Epithelial cell of alveolus of lung (primary cell): ENCODE data around the gene ZNF524. TPM values are rescaled to one million over a fixed set of nuclear protein-coding genes. Genes with fewer than 3 reads are reported as not detected.

Experiments
- total RNA-seq: library from RNA; depleted of rRNA; stranded (reverse); fragments of >200 nt; gene quantifications from 2 replicates; pipeline ENCODE4 v1.2.1, GENCODE V29; 2015

Gene ZNF524, protein sequence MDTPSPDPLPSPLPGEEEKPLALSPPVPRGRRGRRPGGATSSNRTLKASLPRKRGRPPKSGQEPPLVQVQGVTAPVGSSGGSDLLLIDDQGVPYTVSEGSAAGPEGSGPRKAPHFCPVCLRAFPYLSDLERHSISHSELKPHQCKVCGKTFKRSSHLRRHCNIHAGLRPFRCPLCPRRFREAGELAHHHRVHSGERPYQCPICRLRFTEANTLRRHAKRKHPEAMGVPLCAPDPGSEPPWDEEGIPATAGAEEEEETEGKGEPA
- 17.5 and 19.0 TPM in 2 replicates for total RNA-seq

DNA sequence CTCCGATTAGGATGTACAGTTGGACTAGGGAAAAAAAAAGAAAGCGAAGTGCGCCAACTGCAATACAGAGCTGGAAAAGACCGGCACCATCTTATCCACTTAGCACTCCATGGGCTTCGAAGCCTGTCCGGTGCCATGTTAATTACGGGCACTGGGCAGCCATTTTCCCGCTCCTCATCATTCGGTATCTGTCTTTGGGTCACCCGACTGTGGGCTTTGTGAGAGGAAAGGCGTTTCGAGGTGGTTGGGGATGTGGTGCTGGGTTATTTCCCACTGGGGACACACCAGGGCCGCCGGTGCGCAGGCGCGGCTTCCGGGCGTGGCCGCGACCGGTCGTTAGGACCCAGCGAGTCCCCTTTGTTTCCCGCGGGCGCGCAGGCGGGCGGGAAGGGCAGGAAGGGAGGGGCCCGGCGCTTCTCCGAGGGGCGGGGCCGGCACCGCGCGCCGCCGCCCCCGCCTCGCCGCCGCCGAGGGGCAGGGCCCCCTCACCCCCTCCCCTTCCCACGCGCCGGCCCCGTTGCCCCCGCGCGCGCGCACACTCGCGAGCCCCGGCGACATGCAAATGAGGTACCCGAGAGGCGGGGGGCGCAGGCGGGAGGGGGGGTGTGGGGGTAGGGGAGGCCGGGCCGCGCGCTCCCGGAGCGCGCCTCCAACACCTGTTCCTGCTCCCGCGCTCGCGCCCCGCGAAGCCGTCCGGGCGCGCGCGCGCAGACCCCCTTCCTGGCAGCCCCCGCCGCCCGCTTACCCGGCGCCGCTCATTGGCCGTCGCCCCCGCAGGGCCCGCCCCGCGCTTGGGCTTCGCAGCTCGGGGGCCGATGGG is at the start of gene ZNF524:
ZNF524 (plus strand) TSS at position 447 of the 820 bp plus-strand sequence. CDS start 1,825 bp downstream, outside the sequence.

DNA sequence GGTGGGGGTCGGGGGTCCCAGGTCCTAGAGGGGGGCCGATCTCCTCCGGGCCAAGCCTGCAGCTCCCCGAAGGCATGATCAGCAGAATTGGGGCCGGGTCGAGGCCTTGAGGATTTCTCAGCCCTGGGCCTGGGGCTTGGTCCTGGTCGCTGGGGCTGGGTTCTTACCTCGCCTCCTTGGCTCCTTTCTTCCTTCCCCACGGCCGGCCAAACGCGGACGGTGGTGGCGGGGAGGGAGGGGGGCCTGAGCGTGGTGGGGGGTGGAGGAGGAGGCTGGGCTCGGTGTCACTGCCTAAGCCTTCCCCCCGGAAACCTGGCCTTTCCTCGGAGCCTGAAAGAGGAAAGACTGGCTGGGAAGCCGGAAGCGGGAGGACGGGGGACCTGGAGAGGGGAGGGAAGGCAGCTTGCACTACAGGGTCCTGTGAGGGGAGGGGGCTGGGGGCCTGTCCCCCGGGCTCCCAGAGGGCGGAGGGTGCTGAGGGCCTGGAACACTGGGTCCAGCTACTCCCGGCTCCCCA is 19.4 kb upstream of the ZNF524 start, which contains the start of gene ZNF579:
ZNF579 (minus strand) TSS at position 221 of the 517 bp plus-strand sequence. CDS start 1,209 bp downstream, outside the sequence.

DNA sequence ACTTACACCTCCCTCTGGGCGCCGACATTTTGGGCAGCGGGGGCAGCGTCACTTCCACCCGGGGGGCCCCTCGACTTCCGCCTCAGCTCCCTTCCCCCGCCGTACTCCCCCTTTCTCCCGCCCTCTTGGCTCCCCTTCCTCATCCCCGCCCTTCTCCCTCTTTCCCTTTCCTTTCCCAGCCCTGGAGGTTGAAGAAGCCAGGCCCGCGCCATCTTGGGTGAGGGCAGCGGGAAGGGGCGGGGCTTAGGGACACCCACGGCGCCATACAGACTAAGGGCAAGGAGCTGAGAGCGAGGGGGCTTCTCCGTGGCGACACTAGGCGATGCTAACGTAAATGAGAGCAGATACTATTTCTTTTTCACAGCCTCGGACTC is 633 bp upstream of the ZNF524 start, which contains the start of gene FIZ1:
FIZ1 (minus strand) TSS at position 50 of the 374 bp plus-strand sequence. CDS start 1,652 bp downstream, outside the sequence.

GRCh38 chr19:55605637-55606470 is 5.8 kb downstream of the ZNF524 start, which contains the start of gene ZNF865:
Gene ZNF865, plus strand, starts transcription at chr19:55605647. Its CDS starts 7,972 bp downstream, at chr19:55613619.

DNA sequence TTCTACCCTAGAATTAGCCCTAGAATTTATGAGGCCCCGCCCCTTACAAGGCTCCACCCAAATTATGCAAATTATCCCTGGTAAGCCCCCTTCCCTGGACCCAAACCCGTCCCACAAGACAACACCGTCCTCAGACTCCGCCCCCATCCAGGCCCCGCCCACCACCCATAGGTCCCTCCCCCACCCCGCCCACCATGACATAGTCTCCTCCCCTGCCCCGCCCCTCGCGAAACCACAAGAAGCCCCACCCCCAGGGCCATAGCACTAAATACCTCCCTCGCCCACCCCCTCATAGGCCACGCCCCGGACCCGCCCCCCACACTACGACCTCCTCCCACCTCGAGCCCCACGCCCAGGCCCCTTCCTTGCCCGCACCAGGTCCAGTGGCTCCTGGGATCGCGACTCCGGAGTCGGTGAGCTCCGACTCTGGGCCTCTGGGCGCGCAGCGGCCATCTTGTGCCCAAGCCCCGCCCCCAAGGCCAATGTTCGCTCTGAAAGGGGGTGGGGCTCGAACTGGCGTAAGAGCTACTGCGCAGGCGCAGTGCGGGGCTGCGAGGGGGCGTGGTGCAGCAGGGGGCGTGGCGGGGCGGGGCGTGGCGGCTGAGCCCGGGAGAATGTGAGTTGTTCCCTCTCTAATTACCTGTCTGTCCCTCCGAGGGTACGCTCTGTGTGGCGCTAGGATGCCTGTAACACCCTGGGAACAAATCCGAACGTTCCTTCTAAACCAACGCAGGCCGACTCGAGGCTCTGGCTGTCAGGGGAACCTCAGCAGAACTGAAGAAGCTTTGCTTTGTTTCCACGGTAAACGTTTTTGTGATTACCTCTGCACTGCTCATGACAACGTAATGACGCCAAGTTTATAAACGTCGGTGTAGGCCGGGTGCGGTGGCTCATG is 24.3 kb downstream of the ZNF524 start, which contains the start of gene ZNF784:
ZNF784 (minus strand) TSS at position 458 of the 895 bp plus-strand sequence; CDS start at position 453, 5 bp downstream.

DNA sequence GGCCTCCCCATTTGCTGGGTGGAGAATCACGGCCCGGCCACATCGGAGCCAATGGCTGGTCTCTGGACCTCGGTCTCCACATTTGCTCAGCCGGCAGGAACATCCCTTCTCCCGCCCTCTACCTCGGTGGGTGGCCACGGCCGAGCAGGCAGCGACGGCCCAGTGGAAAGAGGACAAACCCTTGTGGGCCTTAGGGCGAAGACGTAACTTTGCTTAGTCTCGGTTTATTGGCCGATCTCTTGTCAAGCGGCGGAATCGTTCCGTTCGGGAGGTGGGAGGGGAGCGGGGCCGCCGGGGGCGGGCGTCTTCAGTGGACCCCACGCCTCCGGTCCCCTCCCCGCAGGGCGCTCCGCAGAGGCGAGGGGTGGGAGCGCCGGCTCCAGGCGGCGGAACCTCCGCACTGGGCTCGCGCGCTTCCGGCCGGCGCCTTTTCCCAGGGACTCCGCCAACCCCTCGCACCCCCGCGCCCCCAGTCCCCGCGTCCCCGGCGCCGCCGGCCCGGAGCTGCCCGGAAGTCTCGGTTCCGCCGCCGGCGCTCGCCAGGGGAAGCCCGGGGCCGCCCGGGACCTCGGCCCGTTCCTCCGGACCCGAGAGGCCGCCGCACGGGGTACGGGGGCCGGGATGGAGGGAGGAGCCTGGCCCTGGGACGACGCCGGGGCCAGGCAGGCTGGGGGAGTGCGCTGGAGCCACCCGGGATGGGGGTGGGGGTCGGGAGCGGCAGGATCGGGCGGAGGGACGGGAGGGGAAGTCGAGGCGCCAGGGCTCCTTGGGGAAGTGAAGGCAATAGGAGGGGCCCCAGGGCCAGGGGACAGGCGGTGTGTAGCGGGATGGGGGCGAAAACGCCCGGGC is 40.7 kb downstream of the ZNF524 start, which contains the start of gene ZNF580:
ZNF580 (plus strand) TSS at position 426 of the 849 bp plus-strand sequence. CDS start 1,507 bp downstream, outside the sequence.

GRCh38 chr19:55643003-55643886 is 43.2 kb downstream of the ZNF524 start, which contains the start of gene ZNF581:
Gene ZNF581, plus strand, starts transcription at chr19:55643649. Its CDS starts 923 bp downstream, at chr19:55644572.

DNA sequence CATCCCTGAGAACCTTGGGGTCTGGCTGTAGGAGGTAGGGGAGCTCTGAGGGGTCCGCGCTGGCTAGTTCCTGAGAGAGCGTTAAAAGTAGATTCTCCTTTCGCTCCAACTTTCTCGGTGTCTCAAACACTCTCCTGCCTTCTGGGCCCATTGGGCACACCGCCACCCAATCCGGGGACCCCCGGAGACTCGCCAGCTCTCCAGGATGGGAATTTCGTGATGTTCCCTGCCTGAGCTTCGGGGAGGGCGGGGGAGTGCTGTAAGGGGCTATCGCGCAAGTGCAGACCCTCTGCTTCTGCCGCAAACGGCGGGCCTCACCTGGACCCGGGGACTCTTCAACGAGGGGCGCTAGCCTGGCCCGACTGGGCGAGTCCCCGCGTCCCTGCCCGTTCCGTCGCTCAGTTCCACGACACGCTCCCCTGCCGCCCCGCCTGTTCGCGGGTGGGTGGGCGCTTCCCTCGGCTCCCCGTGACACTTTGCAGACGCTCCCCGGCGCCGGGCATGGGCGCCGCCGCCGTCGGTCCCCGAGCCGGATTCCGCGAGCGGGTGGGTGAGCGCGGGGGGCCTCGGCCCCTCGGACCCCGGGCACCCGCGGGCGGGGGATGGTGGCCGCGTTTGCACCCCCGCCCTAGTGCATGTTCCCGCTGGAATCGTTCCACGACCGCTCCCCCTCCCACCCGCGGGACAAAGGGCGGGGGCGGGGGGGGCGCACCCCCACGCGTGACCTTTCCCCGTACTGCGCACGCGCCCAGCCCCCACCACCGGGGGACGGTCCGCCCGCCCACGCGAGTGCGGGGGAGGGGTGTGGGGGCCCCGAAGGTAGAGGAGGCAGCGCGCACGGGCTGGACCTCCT is 47.9 kb downstream of the ZNF524 start, which contains the start of gene CCDC106:
CCDC106 (plus strand) TSS at position 481 of the 853 bp plus-strand sequence. CDS start 835 bp downstream, outside the sequence.

Other genes with a start within 250 kb of the ZNF524 start
- 0.56 TPM in 1 of 2 replicates, not detected in the other for gene COX6B2, start 245.6 kb upstream of the ZNF524 start, total RNA-seq
- gene GARIN5B, start 237.0 kb upstream of the ZNF524 start, total RNA-seq = not detected in 2 replicates
- gene IL11, start 229.8 kb upstream of the ZNF524 start, total RNA-seq = 12.8 and 57.4 TPM in 2 replicates
- 0.72 TPM in 1 of 2 replicates, not detected in the other for gene TMEM190, start 223.5 kb upstream of the ZNF524 start, total RNA-seq
- gene TMEM238, start 216.0 kb upstream of the ZNF524 start, total RNA-seq = 0.39 TPM in 1 of 2 replicates, not detected in the other
- 712 and 1,214 TPM in 2 replicates for gene RPL28, start 214.4 kb upstream of the ZNF524 start, total RNA-seq
- 73.9 and 116 TPM in 2 replicates for gene UBE2S, start 192.5 kb upstream of the ZNF524 start, total RNA-seq
- gene SHISA7, start 157.0 kb upstream of the ZNF524 start, total RNA-seq = not detected in 2 replicates
- 40.2 and 112 TPM in 2 replicates for gene ISOC2, start 138.6 kb upstream of the ZNF524 start, total RNA-seq
- not detected in 2 replicates for gene C19orf85, start 135.5 kb upstream of the ZNF524 start, total RNA-seq
- gene ZNF628, start 123.7 kb upstream of the ZNF524 start, total RNA-seq = 3.2 and 10.4 TPM in 2 replicates
- gene NAT14, start 115.1 kb upstream of the ZNF524 start, total RNA-seq = 28.7 and 53.0 TPM in 2 replicates
- gene SSC5D, start 111.9 kb upstream of the ZNF524 start, total RNA-seq = 6.9 and 19.6 TPM in 2 replicates
- gene SBK2, start 63.2 kb upstream of the ZNF524 start, total RNA-seq = 1.8 TPM in 1 of 2 replicates, not detected in the other
- gene SBK3, start 54.7 kb upstream of the ZNF524 start, total RNA-seq = 0.13 and 0.40 TPM in 2 replicates
- gene ZNF579, start 19.4 kb upstream of the ZNF524 start, total RNA-seq = 7.2 and 13.8 TPM in 2 replicates
- 3.5 and 8.9 TPM in 2 replicates for gene FIZ1, start 771 bp upstream of the ZNF524 start, total RNA-seq
- gene ZNF865, start 5.4 kb downstream of the ZNF524 start, total RNA-seq = 3.7 and 6.8 TPM in 2 replicates
- 3.9 and 5.3 TPM in 2 replicates for gene ZNF784, start 24.3 kb downstream of the ZNF524 start, total RNA-seq
- gene ZNF580, start 40.7 kb downstream of the ZNF524 start, total RNA-seq = 18.1 and 30.6 TPM in 2 replicates
- gene ZNF581, start 43.4 kb downstream of the ZNF524 start, total RNA-seq = 33.0 and 58.8 TPM in 2 replicates
- 18.0 and 25.4 TPM in 2 replicates for gene CCDC106, start 47.9 kb downstream of the ZNF524 start, total RNA-seq
- gene U2AF2, start 54.7 kb downstream of the ZNF524 start, total RNA-seq = 101 and 133 TPM in 2 replicates
- gene EPN1, start 74.9 kb downstream of the ZNF524 start, total RNA-seq = 126 and 179 TPM in 2 replicates
- gene NLRP9, start 138.1 kb downstream of the ZNF524 start, total RNA-seq = not detected in 2 replicates
- not detected in 2 replicates for gene RFPL4A, start 158.8 kb downstream of the ZNF524 start, total RNA-seq
- gene RFPL4AL1, start 168.8 kb downstream of the ZNF524 start, total RNA-seq = not detected in 2 replicates
- not detected in 2 replicates for gene NLRP11, start 231.7 kb downstream of the ZNF524 start, total RNA-seq
- gene NLRP4, start 236.3 kb downstream of the ZNF524 start, total RNA-seq = not detected in 2 replicates